Measurements from ENCODE around the gene MSANTD3.

- TF ChIP-seq CTCF (IDR thresholded peaks at IDR 0.05; ENCODE audit: low read length) (no peak), EZH2 (optimal IDR thresholded peaks at IDR 0.05; ENCODE audit: low read depth, low read length) (no peak)
Measured at GRCh38 chr9:100443781-100444768, 17.1 kb downstream of the MSANTD3 start.

Data from MM.1S (cell line).